Ovary (tissue), 3 donors: Measurements from ENCODE around the gene MYEF2.

Source experiments
- CTCF ChIP-seq, 3 donors: fragments of 450-650 bp in 2 of 3; fragments of 200-600 bp in 1 of 3; IDR thresholded peaks; one replicate each; pipeline versions ENCODE4 v1.5.1 to v1.8.0; 2016 to 2022; ENCODE audit warnings: antibody characterized with exemption in 3 of 3, mild to moderate bottlenecking in 1 of 3
- EP300 ChIP-seq: sonication (generic); formaldehyde crosslinking; IDR thresholded peaks from one replicate; pipeline ENCODE4 v1.6.1; 2017; ENCODE audit warnings: antibody characterized with exemption
- POLR2A ChIP-seq: fragments of 450-650 bp; IDR thresholded peaks from one replicate; pipeline ENCODE4 v1.6.1; 2017; ENCODE audit warnings: antibody characterized with exemption, mild to moderate bottlenecking, moderate library complexity
- donor health status: DM: no; HTN: no; CAD: no.

GRCh38 chr15:48170981-48171380 is 7.1 kb downstream of the MYEF2 start:
- TF ChIP-seq CTCF (IDR thresholded peaks at IDR 0.05) (no peak), POLR2A (no peak), EP300 (no peak)
